Measurements from ENCODE around the gene JSRP1. TPM values are rescaled to one million over a fixed set of nuclear protein-coding genes. Genes with fewer than 3 reads are reported as not detected.

Gene JSRP1
- total RNA-seq, 2 experiments from 2014 or later, result 0.56 to 0.58 TPM

- Mint-ChIP-seq H3K36me3 (ENCODE audit: low read depth) (peaks cover 6% of the 10 kb centered on the region), H3K4me1 (ENCODE audit: low read depth) (peaks cover 9% of the 10 kb centered on the region), H3K27me3 (no peaks in the 10 kb centered on the region), H3K27ac (no peak overlapping the region), H3K9me3 (no peaks in the 10 kb centered on the region), H3K4me3 (peak overlapping the region; percentile 80)
- H3K9me3 ChIP-seq (ENCODE audit: control insufficient read depth in 1 of 2, insufficient read depth in 1 of 2, low read length in 2 of 2), result peaks cover 0 to 11% of the 10 kb centered on the region in 2 experiments
- ATAC-seq (ENCODE audit: poor library complexity), result no peak
- H3K4me3 ChIP-seq (ENCODE audit: low read length), result peak overlapping the region; percentile 50
- intact Hi-C loops (cut with DNase I, micrococcal nuclease), result loop anchor here (2.0 kb wide), 2 partner anchors 15 to 21 kb away; partner anchors contain the start of genes PLEKHJ1 (in 1 of the 2) and SF3A2 (in 1 of the 2)
- H3K27ac ChIP-seq (ENCODE audit: low read depth in 1 of 2, low read length in 2 of 2), result no peak overlapping the region
- peaks cover 23 to 26% of the 10 kb centered on the region in 2 experiments for H3K27me3 ChIP-seq (ENCODE audit: control insufficient read depth in 1 of 2, insufficient read depth in 2 of 2, low read length in 2 of 2)
- ChIA-PET POLR2A (interaction anchor here (1.1 to 11.6 kb wide), 5 partner anchors 9 to 37 kb away, joined by 3 to 195 read pairs (median 8); no protein-coding TSS in a partner anchor), CTCF (interaction anchor here (0.6 to 2.1 kb wide), 6 partner anchors 8 to 74 kb away, joined by 3 to 11 read pairs (median 4); no protein-coding TSS in a partner anchor)
- peaks cover 16% of the 10 kb centered on the region for H3K36me3 ChIP-seq (ENCODE audit: insufficient read depth, low read length)
- no peak for DNase-seq
- no peak for TF ChIP-seq CTCF (IDR thresholded peaks at IDR 0.05)
- peaks cover 55% of the 10 kb centered on the region for H3K4me1 ChIP-seq (ENCODE audit: insufficient read depth, low read length)
These were observed 4.0 kb downstream of the JSRP1 start for GRCh38 chr19:2252055-2252796.

- no peaks in the 10 kb centered on the region for H3K27me3 Mint-ChIP-seq
- peaks cover 10% of the 10 kb centered on the region for H3K36me3 Mint-ChIP-seq (ENCODE audit: low read depth)
- Histone ChIP-seq H3K27me3 (ENCODE audit: control insufficient read depth in 1 of 2, insufficient read depth in 2 of 2, low read length in 2 of 2) (peaks cover 23 to 26% of the 10 kb centered on the region in 2 experiments), H3K4me3 (ENCODE audit: low read length) (peak overlapping the region; percentile 50), H3K4me1 (ENCODE audit: insufficient read depth, low read length) (peaks cover 49% of the 10 kb centered on the region), H3K9me3 (ENCODE audit: control insufficient read depth in 1 of 2, insufficient read depth in 1 of 2, low read length in 2 of 2) (peaks cover 0 to 11% of the 10 kb centered on the region in 2 experiments), H3K36me3 (ENCODE audit: insufficient read depth, low read length) (peaks cover 24% of the 10 kb centered on the region), H3K27ac (ENCODE audit: low read depth in 1 of 2, low read length in 2 of 2) (no peak overlapping the region)
- peaks cover 9% of the 10 kb centered on the region for H3K4me1 Mint-ChIP-seq (ENCODE audit: low read depth)
- intact Hi-C loops (cut with DNase I, micrococcal nuclease), result loop anchor here (2.0 kb wide), 2 partner anchors 15 to 21 kb away; partner anchors contain the start of genes PLEKHJ1 (in 1 of the 2) and SF3A2 (in 1 of the 2)
- DNase-seq (peak in 2 of 14 experiments; percentile 52 to 53), ATAC-seq (ENCODE audit: poor library complexity) (peak; percentile 21)
- peak overlapping the region; percentile 11 for H3K4me3 Mint-ChIP-seq
- no peak for TF ChIP-seq CTCF (IDR thresholded peaks at IDR 0.05)
- no peak overlapping the region for H3K27ac Mint-ChIP-seq
- CTCF ChIA-PET, result interaction anchor here (1.0 to 2.1 kb wide), 4 partner anchors 9 to 14 kb away, joined by 3 to 11 read pairs (median 4); no protein-coding TSS in a partner anchor
- POLR2A ChIA-PET, result interaction anchor here (0.6 to 11.6 kb wide), 3 partner anchors 12 to 96 kb away, joined by 3 to 195 read pairs (median 44); no protein-coding TSS in a partner anchor
- H3K9me3 Mint-ChIP-seq, result no peaks in the 10 kb centered on the region
These were observed 4.8 kb downstream of the JSRP1 start for GRCh38 chr19:2251106-2252054.

DNA sequence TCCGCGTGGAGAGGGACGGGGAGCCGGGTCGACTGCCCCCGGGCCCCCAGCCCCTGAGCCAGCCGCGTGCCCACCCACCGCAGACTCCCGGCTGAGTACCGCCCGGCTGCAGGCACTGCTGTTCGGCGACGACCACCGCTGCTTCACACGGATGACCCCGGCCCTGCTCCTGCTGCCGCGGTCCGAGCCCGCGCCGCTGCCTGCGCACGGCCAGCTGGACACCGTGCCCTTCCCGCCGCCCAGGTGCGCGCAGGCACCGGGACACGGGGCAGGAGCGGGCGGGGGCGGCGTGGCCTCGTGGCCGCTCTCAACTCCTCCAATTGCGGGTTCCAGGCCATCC, 5.5 kb downstream of the JSRP1 start:
- H3K27me3 ChIP-seq (ENCODE audit: control insufficient read depth in 1 of 2, insufficient read depth in 2 of 2, low read length in 2 of 2), result peaks cover 23 to 26% of the 10 kb centered on the region in 2 experiments
- H3K27me3 Mint-ChIP-seq, result no peaks in the 10 kb centered on the region
- H3K4me1 Mint-ChIP-seq (ENCODE audit: low read depth), result peaks cover 9% of the 10 kb centered on the region
- no peak overlapping the region for H3K27ac Mint-ChIP-seq
- no peaks in the 10 kb centered on the region for H3K9me3 Mint-ChIP-seq
- DNase-seq (no peak), ATAC-seq (ENCODE audit: poor library complexity) (no peak)
- H3K9me3 ChIP-seq (ENCODE audit: control insufficient read depth in 1 of 2, insufficient read depth in 1 of 2, low read length in 2 of 2), result peaks cover 0 to 11% of the 10 kb centered on the region in 2 experiments
- H3K4me3 ChIP-seq (ENCODE audit: low read length), result no peak overlapping the region
- no peak for TF ChIP-seq CTCF (IDR thresholded peaks at IDR 0.05)
- H3K36me3 Mint-ChIP-seq (ENCODE audit: low read depth), result peaks cover 17% of the 10 kb centered on the region
- H3K4me1 ChIP-seq (ENCODE audit: insufficient read depth, low read length), result peaks cover 44% of the 10 kb centered on the region
- no peak overlapping the region for H3K4me3 Mint-ChIP-seq
- H3K36me3 ChIP-seq (ENCODE audit: insufficient read depth, low read length), result peaks cover 31% of the 10 kb centered on the region
- POLR2A ChIA-PET, result interaction anchor here (2.2 to 11.6 kb wide), 3 partner anchors 11 to 21 kb away, joined by 16 to 195 read pairs (median 44); no protein-coding TSS in a partner anchor
- intact Hi-C loops (cut with DNase I, micrococcal nuclease), result no loop called here
- no peak overlapping the region for H3K27ac ChIP-seq (ENCODE audit: low read depth in 1 of 2, low read length in 2 of 2)
- CTCF ChIA-PET, result interaction anchor here (1.0 to 1.7 kb wide), 2 partner anchors 11 to 14 kb away, joined by 3 to 4 read pairs; no protein-coding TSS in a partner anchor

Data from CD4-positive, alpha-beta T cell (primary cell).